HEK293 (cell line): ENCODE data around the gene IBA57.

Experiments
- BCL11A ChIP-seq: fragments of 450-650 bp; formaldehyde crosslinking; IDR thresholded peaks from 2 replicates; pipeline ENCODE4 v1.5.1; 2016; ENCODE audit warnings: low read depth, missing biosample characterization, missing genetic modification characterization
- BCL11B ChIP-seq: fragments of 450-650 bp; formaldehyde crosslinking; IDR thresholded peaks from 2 replicates; pipeline ENCODE4 v1.5.1; 2016; ENCODE audit warnings: low read depth, missing biosample characterization, missing genetic modification characterization
- CTCF ChIP-seq: fragments of 450-650 bp; formaldehyde crosslinking; IDR thresholded peaks from 2 replicates; pipeline ENCODE4 v1.5.1; 2016; ENCODE audit warnings: missing biosample characterization, missing genetic modification characterization
- EGR2 ChIP-seq: fragments of 450-650 bp; formaldehyde crosslinking; IDR thresholded peaks from 2 replicates; pipeline ENCODE4 v1.5.1; 2016; ENCODE audit warnings: low read depth, missing biosample characterization, missing genetic modification characterization
- GLIS2 ChIP-seq: fragments of 450-650 bp; formaldehyde crosslinking; IDR thresholded peaks from 2 replicates; pipeline ENCODE4 v1.5.1; 2016; ENCODE audit warnings: missing biosample characterization, missing genetic modification characterization
- HOXA7 ChIP-seq: sonication (generic); formaldehyde crosslinking; IDR thresholded peaks from 2 replicates; pipeline ENCODE4 v1.8.1; 2022; ENCODE audit warnings: missing genetic modification reagents, borderline replicate concordance
- IKZF3 ChIP-seq: fragments of 450-650 bp; IDR thresholded peaks from 2 replicates; pipeline ENCODE4 v1.5.0; 2018; ENCODE audit warnings: missing biosample characterization, mild to moderate bottlenecking, missing genetic modification characterization, moderate library complexity
- SCRT1 ChIP-seq: fragments of 450-650 bp; formaldehyde crosslinking; IDR thresholded peaks from 2 replicates; pipeline ENCODE4 v1.5.1; 2016; ENCODE audit warnings: missing biosample characterization, missing genetic modification characterization, borderline replicate concordance
- YY1 ChIP-seq: fragments of 450-650 bp; formaldehyde crosslinking; IDR thresholded peaks from 2 replicates; pipeline ENCODE4 v1.5.1; 2018; ENCODE audit warnings: missing biosample characterization, missing genetic modification characterization
- ZBTB21 ChIP-seq: fragments of 450-650 bp; formaldehyde crosslinking; IDR thresholded peaks from 2 replicates; pipeline ENCODE4 v1.5.1; 2017; ENCODE audit warnings: missing biosample characterization, missing genetic modification characterization
- ZBTB6 ChIP-seq: fragments of 450-650 bp; formaldehyde crosslinking; IDR thresholded peaks from 2 replicates; pipeline ENCODE4 v1.5.1; 2017; ENCODE audit warnings: missing biosample characterization, missing genetic modification characterization
- ZBTB8A ChIP-seq: fragments of 450-650 bp; formaldehyde crosslinking; IDR thresholded peaks from 2 replicates; pipeline ENCODE4 v1.5.1; 2016; ENCODE audit warnings: missing biosample characterization, missing genetic modification characterization
- ZNF19 ChIP-seq: fragments of 450-650 bp; formaldehyde crosslinking; IDR thresholded peaks from 2 replicates; pipeline ENCODE4; 2016; ENCODE audit warnings: missing biosample characterization, missing genetic modification characterization, low read depth
- ZNF280D ChIP-seq: fragments of 450-650 bp; formaldehyde crosslinking; IDR thresholded peaks from 2 replicates; pipeline ENCODE4 v1.5.1; 2016; ENCODE audit warnings: missing biosample characterization, missing genetic modification characterization
- ZNF302 ChIP-seq: fragments of 450-650 bp; formaldehyde crosslinking; IDR thresholded peaks from 2 replicates; pipeline ENCODE4 v1.5.1; 2016; ENCODE audit warnings: missing biosample characterization, missing genetic modification characterization, low read depth
- ZNF335 ChIP-seq: fragments of 450-650 bp; formaldehyde crosslinking; conservative IDR thresholded peaks from 2 replicates; pipeline ENCODE4 v1.5.1; 2016; ENCODE audit warnings: missing biosample characterization, missing genetic modification characterization
- ZNF354C ChIP-seq: fragments of 450-650 bp; formaldehyde crosslinking; IDR thresholded peaks from 2 replicates; pipeline ENCODE4 v1.5.1; 2016; ENCODE audit warnings: missing biosample characterization, missing genetic modification characterization, low read depth, borderline replicate concordance
- ZNF391 ChIP-seq: fragments of 450-650 bp; formaldehyde crosslinking; IDR thresholded peaks from 2 replicates; pipeline ENCODE4 v1.5.1; 2016; ENCODE audit warnings: low read depth, missing biosample characterization, missing genetic modification characterization, borderline replicate concordance
- ZNF394 ChIP-seq: fragments of 450-650 bp; formaldehyde crosslinking; IDR thresholded peaks from 2 replicates; pipeline ENCODE4 v1.5.1; 2016; ENCODE audit warnings: missing biosample characterization, missing genetic modification characterization, mild to moderate bottlenecking, moderate library complexity, borderline replicate concordance
- ZNF426 ChIP-seq: fragments of 450-650 bp; formaldehyde crosslinking; IDR thresholded peaks from 2 replicates; pipeline ENCODE4 v1.5.1; 2017; ENCODE audit warnings: missing biosample characterization, missing genetic modification characterization, mild to moderate bottlenecking, inconsistent platforms, moderate library complexity
- ZNF488 ChIP-seq: fragments of 450-650 bp; formaldehyde crosslinking; IDR thresholded peaks from 2 replicates; pipeline ENCODE4 v1.5.1; 2016; ENCODE audit warnings: missing biosample characterization, missing genetic modification characterization
- ZNF510 ChIP-seq: fragments of 450-650 bp; formaldehyde crosslinking; IDR thresholded peaks from 2 replicates; pipeline ENCODE4 v1.5.1; 2018; ENCODE audit warnings: mild to moderate bottlenecking, missing genetic modification characterization, missing biosample characterization; ENCODE audit not compliant: insufficient replicate concordance
- ZNF513 ChIP-seq: fragments of 450-650 bp; IDR thresholded peaks from 2 replicates; pipeline ENCODE4 v1.5.1; 2018; ENCODE audit warnings: missing biosample characterization, missing genetic modification characterization
- ZNF549 ChIP-seq: fragments of 450-650 bp; IDR thresholded peaks from 2 replicates; pipeline ENCODE4 v1.5.1; 2018; ENCODE audit warnings: missing biosample characterization, missing genetic modification characterization, mild to moderate bottlenecking, inconsistent platforms, moderate library complexity
- ZNF555 ChIP-seq: fragments of 450-650 bp; formaldehyde crosslinking; conservative IDR thresholded peaks from 2 replicates; pipeline ENCODE4 v1.5.1; 2017; ENCODE audit warnings: missing biosample characterization, mild to moderate bottlenecking, missing genetic modification characterization, inconsistent platforms
- ZNF580 ChIP-seq: fragments of 450-650 bp; formaldehyde crosslinking; IDR thresholded peaks from 2 replicates; pipeline ENCODE4 v1.5.1; 2016; ENCODE audit warnings: missing biosample characterization, missing genetic modification characterization
- ZNF585B ChIP-seq: fragments of 450-650 bp; formaldehyde crosslinking; IDR thresholded peaks from 2 replicates; pipeline ENCODE4 v1.5.1; 2016; ENCODE audit warnings: missing biosample characterization, missing genetic modification characterization
- ZNF610 ChIP-seq: fragments of 450-650 bp; formaldehyde crosslinking; IDR thresholded peaks from 2 replicates; pipeline ENCODE4 v1.5.1; 2016; ENCODE audit warnings: missing biosample characterization, missing genetic modification characterization, borderline replicate concordance
- ZNF629 ChIP-seq: fragments of 450-650 bp; formaldehyde crosslinking; IDR thresholded peaks from 2 replicates; pipeline ENCODE4 v1.5.1; 2017; ENCODE audit warnings: missing biosample characterization, missing genetic modification characterization
- ZNF658 ChIP-seq: fragments of 450-650 bp; formaldehyde crosslinking; IDR thresholded peaks from 2 replicates; pipeline ENCODE4; 2016; ENCODE audit warnings: missing biosample characterization, missing genetic modification characterization
- ZNF670 ChIP-seq: fragments of 450-650 bp; formaldehyde crosslinking; IDR thresholded peaks from 2 replicates; pipeline ENCODE4 v1.5.1; 2016; ENCODE audit warnings: missing biosample characterization, missing genetic modification characterization, low read depth
- ZNF792 ChIP-seq: fragments of 450-650 bp; formaldehyde crosslinking; IDR thresholded peaks from 2 replicates; pipeline ENCODE4 v1.5.1; 2016; ENCODE audit warnings: missing biosample characterization, missing genetic modification characterization

The IBA57 gene

GRCh38 chr1:228166170-228166936, 749 bp downstream of the IBA57 start (continued):
- TF ChIP-seq ZNF513 (tag by site-specific recombination) (no peak), ZNF335 (tag by site-specific recombination) (peak; percentile 77), CTCF (tag by site-specific recombination) (peak; percentile 94), ZNF488 (no peak), ZNF19 (tag by site-specific recombination) (no peak), ZNF629 (no peak; the same call in none of the 2 replicates), ZBTB8A (tag by site-specific recombination) (peak; percentile 93), ZNF658 (tag by site-specific recombination) (no peak), ZNF394 (tag by site-specific recombination) (no peak), ZNF555 (tag by site-specific recombination) (no peak), BCL11A (no peak), ZNF302 (tag by site-specific recombination) (no peak), ZNF610 (tag by site-specific recombination) (no peak), ZNF426 (tag by site-specific recombination) (no peak), ZNF670 (tag by site-specific recombination) (no peak), IKZF3 (tag by site-specific recombination) (no peak), SCRT1 (no peak), GLIS2 (tag by site-specific recombination) (peak; percentile 97), EGR2 (tag by site-specific recombination) (peak; percentile 25; the same call in 1 of the 2 replicates), ZNF391 (tag by site-specific recombination) (no peak), ZNF354C (tag by site-specific recombination) (no peak), ZNF549 (no peak), ZNF280D (tag by site-specific recombination) (no peak), ZNF792 (tag by site-specific recombination) (no peak), ZNF580 (tag by site-specific recombination) (no peak), BCL11B (tag by site-specific recombination) (no peak; the same call in 1 of the 2 replicates), ZNF510 (tag by site-specific recombination) (no peak), HOXA7 (CRISPR knock-in tag) (no peak), ZBTB21 (tag by site-specific recombination) (peak; percentile 44), ZNF585B (no peak), ZBTB6 (peak; percentile 12; the same call in 1 of the 2 replicates), YY1 (tag by site-specific recombination) (no peak)
